Gastrocnemius medialis (tissue), 4 donors: Measurements from ENCODE around the gene PRSS1. TPM values are rescaled to one million over a fixed set of nuclear protein-coding genes. Genes with fewer than 3 reads are reported as not detected.

Source experiments
- ATAC-seq, 2 donors: fragments of 150-250 bp; one replicate each; pipeline ENCODE4 v1.9.1; 2016
- DNase-seq, 2 donors: peaks; one replicate each; pipeline ENCODE4 v3.0.0-alpha.2; 2019
- H3K27ac ChIP-seq, 4 donors: fragments of 200-600 bp; sonication (generic); 1 replicate in 1 of 4; 2 replicates in 3 of 4; pipeline ENCODE4 v1.5.1; 2016 to 2018; ENCODE audit warnings: mild to moderate bottlenecking in 2 of 4, moderate library complexity in 1 of 4
- H3K27me3 ChIP-seq, 3 donors: fragments of 200-600 bp; sonication (generic) in 2 of 3; 1 replicate in 1 of 3; 2 replicates in 2 of 3; pipeline versions ENCODE4 v1.5.1 to v1.6.0; 2016 to 2019; ENCODE audit warnings: mild to moderate bottlenecking in 1 of 3, moderate library complexity in 1 of 3
- H3K36me3 ChIP-seq, 2 donors: fragments of 200-600 bp; sonication (generic) in 1 of 2; one replicate each; pipeline ENCODE4 v1.5.1; 2017 to 2018
- H3K4me1 ChIP-seq, 2 donors: fragments of 200-600 bp; sonication (generic) in 1 of 2; one replicate each; pipeline ENCODE4 v1.5.1; 2016 to 2017; ENCODE audit warnings: mild to moderate bottlenecking in 2 of 2
- H3K4me3 ChIP-seq, 4 donors: fragments of 200-600 bp; sonication (generic) in 3 of 4; 1 replicate in 1 of 4; 2 replicates in 3 of 4; pipeline ENCODE4 v1.5.1; 2016 to 2019; ENCODE audit warnings: mild to moderate bottlenecking in 2 of 4
- H3K9me3 ChIP-seq, 3 donors: fragments of 200-600 bp; sonication (generic) in 2 of 3; 1 replicate in 1 of 3; 2 replicates in 2 of 3; pipeline ENCODE4 v1.5.1; 2016 to 2019
- CTCF ChIP-seq, 5 experiments: fragments of 450-650 bp in 3 of 5; fragments of 200-600 bp in 2 of 5; sonication (generic) in 2 of 5; IDR thresholded peaks in 4 of 5; conservative IDR thresholded peaks in 1 of 5; 1 replicate in 4 of 5; 2 replicates in 1 of 5; pipeline ENCODE4 v1.5.1; 2016 to 2019; ENCODE audit warnings: antibody characterized with exemption in 5 of 5, mild to moderate bottlenecking in 3 of 5, moderate library complexity in 3 of 5
- POLR2A ChIP-seq, 2 donors: fragments of 450-650 bp; IDR thresholded peaks; one replicate each; pipeline ENCODE4 v1.6.1; 2017; ENCODE audit warnings: antibody characterized with exemption in 2 of 2, mild to moderate bottlenecking in 2 of 2, moderate library complexity in 2 of 2
- in situ Hi-C, 4 donors: fragments of 200-750 bp; cut with MboI; loops; one replicate each; pipeline versions ENCODE4 v1.15.0 to v1.8.0; 2017; ENCODE audit warnings: low sequenced_read_pairs in 4 of 4
- intact Hi-C: fragments of 100-400 bp; cut with DNase I; formaldehyde crosslinking; loops from one replicate; pipeline ENCODE4 v1.15.1; 2023; ENCODE audit warnings: low total_unique reads
- total RNA-seq, 4 donors: library from RNA; depleted of rRNA; stranded (reverse); fragments of >200 nt; gene quantifications; one replicate each; pipeline versions ENCODE4 v1.1.0 to v1.2.3, GENCODE V29; 2016

PRSS1 gene
- total RNA-seq, 4 donors from 2014 or later = not detected

- Histone ChIP-seq H3K9me3 (no peaks in the 10 kb centered on the region), H3K36me3 (no peaks in the 10 kb centered on the region), H3K4me1 (peaks cover 2% of the 10 kb centered on the region in 2 donors), H3K27me3 (peaks cover 6 to 12% (median 9%) of the 10 kb centered on the region in 3 donors), H3K27ac (no peak overlapping the region), H3K4me3 (no peak overlapping the region)
- in situ Hi-C loops = loop anchor here in 1 of 4 donors (25.0 kb wide), 1 partner anchor 154 kb away; no protein-coding TSS in a partner anchor
- no peak for TF ChIP-seq POLR2A (IDR thresholded peaks at IDR 0.05)
- no peak for TF ChIP-seq CTCF (IDR thresholded peaks at IDR 0.05 in 4 of 5, conservative IDR thresholded peaks at IDR 0.05 in 1 of 5)
- DNase-seq (no peak), ATAC-seq (no peak)
- intact Hi-C loops = no loop called here
These were observed 42.2 kb downstream of the PRSS1 start for GRCh38 chr7:142791502-142791901.

- Histone ChIP-seq H3K36me3 (no peaks in the 10 kb centered on the region), H3K4me1 (peaks cover 4 to 8% of the 10 kb centered on the region in 2 donors), H3K27me3 (peaks cover 13 to 18% (median 15%) of the 10 kb centered on the region in 3 donors), H3K4me3 (no peak overlapping the region), H3K9me3 (no peaks in the 10 kb centered on the region), H3K27ac (no peak overlapping the region)
- in situ Hi-C loops = loop anchor here in 1 of 4 donors (25.0 kb wide), 1 partner anchor 155 kb away; no protein-coding TSS in a partner anchor
- no peak for TF ChIP-seq POLR2A (IDR thresholded peaks at IDR 0.05)
- no peak for TF ChIP-seq CTCF (IDR thresholded peaks at IDR 0.05 in 4 of 5, conservative IDR thresholded peaks at IDR 0.05 in 1 of 5)
- intact Hi-C loops = no loop called here
- ATAC-seq = no peak
- DNase-seq = no peak
These were observed 42.9 kb downstream of the PRSS1 start for GRCh38 chr7:142792129-142792528.

DNA sequence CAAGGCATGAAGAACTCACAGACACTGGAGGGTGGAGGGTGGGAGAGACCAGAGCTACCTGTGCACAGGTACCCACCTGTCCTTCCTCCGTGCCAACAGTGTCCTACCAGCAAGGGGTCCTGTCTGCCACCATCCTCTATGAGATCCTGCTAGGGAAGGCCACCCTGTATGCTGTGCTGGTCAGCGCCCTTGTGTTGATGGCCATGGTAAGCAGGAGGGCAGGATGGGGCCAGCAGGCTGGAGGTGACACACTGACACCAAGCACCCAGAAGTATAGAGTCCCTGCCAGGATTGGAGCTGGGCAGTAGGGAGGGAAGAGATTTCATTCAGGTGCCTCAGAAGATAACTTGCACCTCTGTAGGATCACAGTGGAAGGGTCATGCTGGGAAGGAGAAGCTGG lies 43.3 kb downstream of the PRSS1 start:
- Histone ChIP-seq H3K4me3 (no peak overlapping the region), H3K27ac (no peak overlapping the region), H3K4me1 (peaks cover 7 to 13% of the 10 kb centered on the region in 2 donors), H3K36me3 (no peaks in the 10 kb centered on the region), H3K27me3 (peaks cover 17 to 23% (median 20%) of the 10 kb centered on the region in 3 donors), H3K9me3 (no peaks in the 10 kb centered on the region)
- intact Hi-C loops = no loop called here
- ATAC-seq (no peak), DNase-seq (no peak)
- in situ Hi-C loops = loop anchor here in 1 of 4 donors (25.0 kb wide), 1 partner anchor 155 kb away; no protein-coding TSS in a partner anchor
- TF ChIP-seq POLR2A (IDR thresholded peaks at IDR 0.05) (no peak), CTCF (IDR thresholded peaks at IDR 0.05 in 4 of 5, conservative IDR thresholded peaks at IDR 0.05 in 1 of 5) (no peak)

DNA sequence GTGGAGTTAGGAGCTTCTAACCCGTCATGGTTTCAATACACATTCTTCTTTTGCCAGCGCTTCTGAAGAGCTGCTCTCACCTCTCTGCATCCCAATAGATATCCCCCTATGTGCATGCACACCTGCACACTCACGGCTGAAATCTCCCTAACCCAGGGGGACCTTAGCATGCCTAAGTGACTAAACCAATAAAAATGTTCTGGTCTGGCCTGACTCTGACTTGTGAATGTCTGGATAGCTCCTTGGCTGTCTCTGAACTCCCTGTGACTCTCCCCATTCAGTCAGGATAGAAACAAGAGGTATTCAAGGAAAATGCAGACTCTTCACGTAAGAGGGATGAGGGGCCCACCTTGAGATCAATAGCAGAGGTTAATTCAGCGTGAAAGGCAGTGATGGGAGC lies 43.9 kb downstream of the PRSS1 start:
- peaks cover 23 to 27% (median 25%) of the 10 kb centered on the region in 3 donors for H3K27me3 ChIP-seq

More for the DNA sequence above, 43.9 kb downstream of the PRSS1 start:
- ATAC-seq = no peak
- in situ Hi-C loops (loop anchor here in 1 of 4 donors (25.0 kb wide), 1 partner anchor 156 kb away; no protein-coding TSS in a partner anchor), intact Hi-C loops (no loop called here)
- Histone ChIP-seq H3K36me3 (no peaks in the 10 kb centered on the region), H3K4me3 (no peak overlapping the region), H3K9me3 (no peaks in the 10 kb centered on the region), H3K27ac (no peak overlapping the region), H3K4me1 (peaks cover 8 to 14% of the 10 kb centered on the region in 2 donors)
- TF ChIP-seq CTCF (IDR thresholded peaks at IDR 0.05 in 4 of 5, conservative IDR thresholded peaks at IDR 0.05 in 1 of 5) = no peak
- TF ChIP-seq POLR2A (IDR thresholded peaks at IDR 0.05) = no peak
- no peak for DNase-seq
